HG02852 (cell line): ENCODE measurements around the gene CFDP1.

Experiments used
- ATAC-seq: cut with Tn5 transposase; IDR thresholded peaks from one replicate; pipeline ENCODE4 v1.9.1; 2021; ENCODE audit warnings: mild to moderate bottlenecking, moderate library complexity; ENCODE audit not compliant: unreplicated experiment

CFDP1 gene

GRCh38 chr16:75326333-75326732 lies 107.0 kb downstream of the CFDP1 start:
- no peak for ATAC-seq

- no peak for ATAC-seq
These were observed 109.4 kb downstream of the CFDP1 start for GRCh38 chr16:75323933-75324332.

- ATAC-seq, result no peak
These were observed 110.1 kb downstream of the CFDP1 start for GRCh38 chr16:75323198-75323597.

- ATAC-seq, result no peak
These were observed 110.6 kb downstream of the CFDP1 start for GRCh38 chr16:75322740-75323139.

- no peak for ATAC-seq
These were observed 112.9 kb downstream of the CFDP1 start for GRCh38 chr16:75320435-75320834.

GRCh38 chr16:75319513-75320411 lies 113.5 kb downstream of the CFDP1 start:
- peak; percentile 77 for ATAC-seq

GRCh38 chr16:75318737-75319136 lies 114.6 kb downstream of the CFDP1 start:
- no peak for ATAC-seq

- no peak for ATAC-seq
These were observed 115.8 kb downstream of the CFDP1 start for GRCh38 chr16:75317532-75317931.

GRCh38 chr16:75317101-75317522 lies 116.2 kb downstream of the CFDP1 start:
- ATAC-seq, result peak; percentile 41

- ATAC-seq, result no peak
These were observed 117.6 kb downstream of the CFDP1 start for GRCh38 chr16:75315539-75316306.

GRCh38 chr16:75312875-75313274 lies 120.4 kb downstream of the CFDP1 start:
- no peak for ATAC-seq

- no peak for ATAC-seq
These were observed 121.8 kb downstream of the CFDP1 start for GRCh38 chr16:75311383-75311938.

- ATAC-seq, result no peak
These were observed 122.8 kb downstream of the CFDP1 start for GRCh38 chr16:75310541-75310940.

- ATAC-seq, result no peak
These were observed 123.3 kb downstream of the CFDP1 start for GRCh38 chr16:75309899-75310430.

GRCh38 chr16:75309156-75309555 lies 124.1 kb downstream of the CFDP1 start:
- ATAC-seq, result no peak

GRCh38 chr16:75308011-75308410 lies 125.3 kb downstream of the CFDP1 start:
- no peak for ATAC-seq

GRCh38 chr16:75307506-75307905 lies 125.8 kb downstream of the CFDP1 start:
- ATAC-seq, result no peak

GRCh38 chr16:75306099-75306762 lies 127.1 kb downstream of the CFDP1 start:
- no peak for ATAC-seq

- ATAC-seq, result peak; percentile 64
These were observed 127.8 kb downstream of the CFDP1 start for GRCh38 chr16:75305364-75306098.
